ENCODE results near the gene C1QTNF12. TPM values are rescaled to one million over a fixed set of nuclear protein-coding genes. Genes with fewer than 3 reads are reported as not detected.

C1QTNF12 gene
- polyA plus RNA-seq, 1 of the 3 experiments (the other 2 are of a cell fraction): 0.59 TPM

GRCh38 chr1:1223321-1223720 is 23.2 kb downstream of the C1QTNF12 start:
- H4K20me1 ChIP-seq (ENCODE audit: insufficient read depth): no peaks in the 10 kb centered on the region
- ChIA-PET POLR2A (no interaction called here), CTCF (interaction anchor here (7.4 kb wide), 1 partner anchor 101 kb away, joined by 37 read pairs; no protein-coding TSS in a partner anchor)
- no peak overlapping the region for H3K27ac ChIP-seq (ENCODE audit: low read depth in 2 of 2, low read length in 1 of 2)
- H2AFZ ChIP-seq (ENCODE audit: low read depth): no peak overlapping the region
- TF ChIP-seq MXI1 (IDR thresholded peaks at IDR 0.05; ENCODE audit: low read depth, low read length) (no peak), FOSL2 (IDR thresholded peaks at IDR 0.05; ENCODE audit: borderline replicate concordance, low read depth) (no peak), ELF1 (IDR thresholded peaks at IDR 0.05) (no peak), POLR2AphosphoS5 (IDR thresholded peaks at IDR 0.05; ENCODE audit: low read depth, low read length) (no peak), FOXM1 (IDR thresholded peaks at IDR 0.05; ENCODE audit: low read depth) (no peak), SIN3A (IDR thresholded peaks at IDR 0.05; ENCODE audit: borderline replicate concordance, low read depth, low read length) (no peak), YY1 (IDR thresholded peaks at IDR 0.05; ENCODE audit: low read depth) (no peak), PBX3 (IDR thresholded peaks at IDR 0.05) (no peak), EP300 (IDR thresholded peaks at IDR 0.05; ENCODE audit: borderline replicate concordance in 1 of 2, low read depth in 1 of 2, low read length in 1 of 2) (no peak), CTCF (IDR thresholded peaks at IDR 0.05) (no peak), IRF3 (IDR thresholded peaks at IDR 0.05; ENCODE audit: low read depth, low read length) (no peak), USF1 (IDR thresholded peaks at IDR 0.05; ENCODE audit: borderline replicate concordance, low read depth) (no peak), NFIC (IDR thresholded peaks at IDR 0.05; ENCODE audit: borderline replicate concordance) (no peak)
- no peaks in the 10 kb centered on the region for H3K9me3 ChIP-seq
- peaks cover 0 to 54% of the 10 kb centered on the region in 2 experiments for H3K36me3 ChIP-seq (replicated peaks in 1 of 2; ENCODE audit: control insufficient read depth in 1 of 2, insufficient read depth in 2 of 2, low read length in 1 of 2)
- DNase-seq: no peak
- no peaks in the 10 kb centered on the region for H3K9me2 ChIP-seq
- H3K27me3 ChIP-seq (ENCODE audit: insufficient read depth): no peaks in the 10 kb centered on the region
- no peak overlapping the region for H3K9ac ChIP-seq
- H3K4me3 ChIP-seq (ENCODE audit: low read depth in 2 of 2, low read length in 1 of 2): no peak overlapping the region
- WGBS (ENCODE audit: low lambda C conversion rate): 98% methylated on average over 9 of the region's 15 CpGs
- H3K4me2 ChIP-seq: no peak overlapping the region
- H3K4me1 ChIP-seq (ENCODE audit: control insufficient read depth in 1 of 2, insufficient read depth in 2 of 2, low read depth in 1 of 2, low read length in 1 of 2): no peaks in the 10 kb centered on the region
- peaks cover 18% of the 10 kb centered on the region; the same call in 1 of the 2 replicates for H3K79me2 ChIP-seq (ENCODE audit: insufficient read depth)
- no peaks in the 10 kb centered on the region for H3F3A ChIP-seq (replicated peaks; ENCODE audit: insufficient read depth)

Data from SK-N-SH (cell line).